ENCODE measurements around the gene ALK.

DNA sequence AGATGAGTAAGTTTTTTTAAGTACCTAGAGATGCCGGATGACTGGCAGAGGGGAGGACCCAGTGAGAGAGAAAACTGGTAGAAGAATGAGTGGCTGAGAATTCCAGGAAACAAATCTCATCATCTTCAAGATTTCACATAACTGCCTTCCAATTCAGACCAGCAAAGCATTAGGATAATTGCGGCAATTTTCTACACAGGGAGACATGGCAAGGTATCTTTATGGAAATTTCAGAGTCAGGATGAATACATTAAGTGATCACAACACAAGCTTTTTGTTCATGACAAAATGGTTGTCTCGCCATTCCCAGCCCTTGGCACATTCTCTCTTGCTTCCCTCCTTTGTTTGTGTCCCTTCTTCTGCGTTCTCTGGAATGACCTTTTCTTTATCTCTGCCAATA, 82.1 kb downstream of the ALK start:
- TF ChIP-seq CTCF (conservative IDR thresholded peaks at IDR 0.05 in 1 of 2, IDR thresholded peaks at IDR 0.05 in 1 of 2; ENCODE audit: low read depth in 1 of 2, low read length in 2 of 2) (no peak), EZH2 (IDR thresholded peaks at IDR 0.05; ENCODE audit: low read length, missing control alignments) (no peak)
